HG03175 (cell line): ENCODE data around the gene SSUH2.

Experiments
- ATAC-seq: cut with Tn5 transposase; IDR thresholded peaks from one replicate; pipeline ENCODE4 v1.9.1; 2021; ENCODE audit warnings: mild to moderate bottlenecking, moderate library complexity; ENCODE audit not compliant: unreplicated experiment

SSUH2 gene

GRCh38 chr3:8643693-8644365 lies 769 bp downstream of the SSUH2 start:
- no peak for ATAC-seq

- ATAC-seq, result no peak
Observed at GRCh38 chr3:8642001-8642400, 2.6 kb downstream of the SSUH2 start.

- ATAC-seq, result no peak
Observed at GRCh38 chr3:8641472-8641871, 3.1 kb downstream of the SSUH2 start.

GRCh38 chr3:8640223-8640622 lies 4.4 kb downstream of the SSUH2 start:
- no peak for ATAC-seq

- no peak for ATAC-seq
Observed at GRCh38 chr3:8639659-8640000, 5.0 kb downstream of the SSUH2 start.

- no peak for ATAC-seq
Observed at GRCh38 chr3:8638994-8639658, 5.5 kb downstream of the SSUH2 start.

- ATAC-seq, result no peak
Observed at GRCh38 chr3:8637348-8637747, 7.2 kb downstream of the SSUH2 start.

- no peak for ATAC-seq
Observed at GRCh38 chr3:8635631-8636030, 9.0 kb downstream of the SSUH2 start.

- no peak for ATAC-seq
Observed at GRCh38 chr3:8635125-8635524, 9.5 kb downstream of the SSUH2 start.

- ATAC-seq, result no peak
Observed at GRCh38 chr3:8632402-8633237, 12.0 kb downstream of the SSUH2 start.

- ATAC-seq, result no peak
Observed at GRCh38 chr3:8631661-8632060, 12.9 kb downstream of the SSUH2 start.

GRCh38 chr3:8629151-8630021 lies 15.2 kb downstream of the SSUH2 start:
- peak; percentile 81 for ATAC-seq

GRCh38 chr3:8627949-8628348 lies 16.6 kb downstream of the SSUH2 start:
- no peak for ATAC-seq

GRCh38 chr3:8627201-8627940 lies 17.2 kb downstream of the SSUH2 start:
- ATAC-seq, result no peak

- ATAC-seq, result no peak
Observed at GRCh38 chr3:8625991-8626390, 18.6 kb downstream of the SSUH2 start.

GRCh38 chr3:8624612-8625011 lies 20.0 kb downstream of the SSUH2 start:
- ATAC-seq, result no peak

- ATAC-seq, result no peak
Observed at GRCh38 chr3:8623741-8624140, 20.9 kb downstream of the SSUH2 start.

- peak; percentile 88 for ATAC-seq
Observed at GRCh38 chr3:8622873-8623691, 21.5 kb downstream of the SSUH2 start.

- no peak for ATAC-seq
Observed at GRCh38 chr3:8621872-8622271, 22.7 kb downstream of the SSUH2 start.
